ENCODE results near the gene CARS2. TPM values are rescaled to one million over a fixed set of nuclear protein-coding genes. Genes with fewer than 3 reads are reported as not detected.

The CARS2 gene
- polyA plus RNA-seq, 1 donor (not counting 4 experiments of a cell fraction or from before 2014, with no cell fraction given): 90.0 TPM

- dilution Hi-C loops (cut with MboI; ENCODE audit: extremely low pct_ligation_motif_present, low sequenced_read_pairs): no loop called here
- H3K9me3 ChIP-seq (ENCODE audit: control insufficient read depth, low read depth, low read length): no peaks in the 10 kb centered on the region
- peaks cover 91% of the 10 kb centered on the region for H3K79me2 ChIP-seq (ENCODE audit: control insufficient read depth, insufficient read depth, low read length)
- peaks cover 15% of the 10 kb centered on the region for H4K20me1 ChIP-seq (ENCODE audit: control insufficient read depth, extremely low read depth, insufficient read depth, low read length)
- TF ChIP-seq EZH2 (IDR thresholded peaks at IDR 0.05; ENCODE audit: low read length): no peak
- no peak for TF ChIP-seq CTCF (optimal IDR thresholded peaks at IDR 0.05 in 1 of 3, IDR thresholded peaks at IDR 0.05 in 1 of 3, conservative IDR thresholded peaks at IDR 0.05 in 1 of 3; ENCODE audit: extremely low read depth in 1 of 3, insufficient read depth in 2 of 3, low read length in 3 of 3)
- DNase-seq (ENCODE audit: low read depth, low spot score) (no peak), FAIRE-seq (no peak)
- H3K4me1 ChIP-seq (ENCODE audit: control insufficient read depth, extremely low read depth, insufficient read depth, low read length): peaks cover 15% of the 10 kb centered on the region
- no peak overlapping the region for H3K27ac ChIP-seq (ENCODE audit: control insufficient read depth, insufficient read depth, low read length)
- no peak overlapping the region for H3K9ac ChIP-seq (ENCODE audit: control insufficient read depth, extremely low read depth, insufficient read depth, low read length)
- no peak overlapping the region for H3K4me3 ChIP-seq (ENCODE audit: control insufficient read depth in 2 of 3, extremely low read depth in 1 of 3, insufficient read depth in 2 of 3, low read depth in 1 of 3, low read length in 3 of 3)
- no peaks in the 10 kb centered on the region for H3K27me3 ChIP-seq (ENCODE audit: control insufficient read depth, extremely low read depth, insufficient read depth, low read length)
- peaks cover 21 to 35% of the 10 kb centered on the region in 2 experiments for H3K36me3 ChIP-seq (ENCODE audit: control insufficient read depth in 2 of 2, extremely low read depth in 1 of 2, insufficient read depth in 2 of 2, low read length in 2 of 2)
- no peaks in the 10 kb centered on the region for H3K9me1 ChIP-seq (ENCODE audit: control insufficient read depth, extremely low read depth, insufficient read depth, low read length)
- H2AFZ ChIP-seq (ENCODE audit: control insufficient read depth, low read length): no peak overlapping the region
- H3K4me2 ChIP-seq (ENCODE audit: control insufficient read depth, extremely low read depth, insufficient read depth, low read depth, low read length): no peak overlapping the region
Observed at GRCh38 chr13:110625771-110626321, 80.1 kb downstream of the CARS2 start.

DNA sequence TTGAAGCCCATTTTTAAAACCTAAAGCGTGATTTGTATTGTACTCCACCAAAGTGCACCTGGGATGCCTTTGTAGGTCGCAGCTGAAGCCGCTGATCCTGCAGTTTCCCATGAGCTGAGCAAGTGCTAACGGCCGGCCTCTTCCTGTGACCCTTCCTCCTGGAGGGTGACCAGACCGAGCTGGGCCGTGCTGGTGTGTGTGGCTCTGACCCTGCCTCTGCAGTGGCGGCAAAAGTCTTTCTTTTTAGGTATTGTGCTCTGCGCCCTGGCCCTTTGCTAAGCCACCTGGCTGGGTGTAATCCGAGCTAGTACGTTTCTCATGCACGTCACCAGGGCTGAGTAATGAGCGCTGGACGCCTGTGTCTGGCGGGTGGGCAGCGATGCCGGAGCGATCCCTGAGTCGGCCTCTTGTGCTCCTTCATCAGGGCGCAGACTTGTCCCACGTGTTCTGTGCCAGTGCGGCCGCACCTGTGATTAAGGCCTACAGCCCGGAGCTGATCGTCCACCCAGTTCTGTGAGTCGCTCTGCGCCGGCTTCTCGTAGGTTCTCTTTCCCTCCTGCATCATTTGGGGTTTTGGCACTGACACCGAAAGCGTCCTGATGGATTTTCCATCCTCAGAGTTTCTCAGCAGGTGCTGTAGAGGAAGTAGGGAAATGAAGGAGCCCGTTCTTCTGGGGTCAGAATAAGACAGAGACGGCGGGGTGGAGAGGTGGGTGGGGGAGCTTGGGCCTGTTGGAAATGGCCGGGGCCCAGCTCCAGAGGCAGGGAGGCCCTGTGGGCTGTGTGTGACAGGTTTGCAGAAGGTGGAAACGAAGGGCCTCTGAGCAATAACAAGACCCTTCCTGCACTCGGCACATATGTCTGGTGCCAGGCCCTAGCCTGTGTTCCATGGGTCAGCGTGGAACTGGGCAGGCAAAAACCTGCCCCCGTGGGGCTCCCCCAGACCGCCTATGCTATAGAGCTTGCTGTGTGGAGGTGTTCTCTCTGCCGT is 80.9 kb downstream of the CARS2 start:
- Histone ChIP-seq H2AFZ (ENCODE audit: control insufficient read depth, low read length) (no peak overlapping the region), H3K4me1 (ENCODE audit: control insufficient read depth, extremely low read depth, insufficient read depth, low read length) (peaks cover 15% of the 10 kb centered on the region), H3K27me3 (ENCODE audit: control insufficient read depth, extremely low read depth, insufficient read depth, low read length) (no peaks in the 10 kb centered on the region), H3K9ac (ENCODE audit: control insufficient read depth, extremely low read depth, insufficient read depth, low read length) (no peak overlapping the region), H4K20me1 (ENCODE audit: control insufficient read depth, extremely low read depth, insufficient read depth, low read length) (peaks cover 15% of the 10 kb centered on the region), H3K79me2 (ENCODE audit: control insufficient read depth, insufficient read depth, low read length) (peaks cover 90% of the 10 kb centered on the region), H3K36me3 (ENCODE audit: control insufficient read depth in 2 of 2, extremely low read depth in 1 of 2, insufficient read depth in 2 of 2, low read length in 2 of 2) (peaks cover 19 to 35% of the 10 kb centered on the region in 2 experiments), H3K9me1 (ENCODE audit: control insufficient read depth, extremely low read depth, insufficient read depth, low read length) (no peaks in the 10 kb centered on the region), H3K27ac (ENCODE audit: control insufficient read depth, insufficient read depth, low read length) (no peak overlapping the region), H3K4me3 (ENCODE audit: control insufficient read depth in 2 of 3, extremely low read depth in 1 of 3, insufficient read depth in 2 of 3, low read depth in 1 of 3, low read length in 3 of 3) (no peak overlapping the region), H3K4me2 (ENCODE audit: control insufficient read depth, extremely low read depth, insufficient read depth, low read depth, low read length) (no peak overlapping the region), H3K9me3 (ENCODE audit: control insufficient read depth, low read depth, low read length) (no peaks in the 10 kb centered on the region)
- dilution Hi-C loops (cut with MboI; ENCODE audit: extremely low pct_ligation_motif_present, low sequenced_read_pairs): no loop called here
- no peak for TF ChIP-seq CTCF (optimal IDR thresholded peaks at IDR 0.05 in 1 of 3, IDR thresholded peaks at IDR 0.05 in 1 of 3, conservative IDR thresholded peaks at IDR 0.05 in 1 of 3; ENCODE audit: extremely low read depth in 1 of 3, insufficient read depth in 2 of 3, low read length in 3 of 3)
- TF ChIP-seq EZH2 (IDR thresholded peaks at IDR 0.05; ENCODE audit: low read length): no peak
- DNase-seq (ENCODE audit: low read depth, low spot score) (no peak), FAIRE-seq (no peak)
